Measurements from ENCODE around the gene SLC50A1. TPM values are rescaled to one million over a fixed set of nuclear protein-coding genes. Genes with fewer than 3 reads are reported as not detected.
A peak's percentile ranks its signal among the peaks of the same experiment; 100 is the strongest.

Gene SLC50A1
- polyA plus RNA-seq, 1 donor (not counting 4 experiments of a cell fraction or from before 2014, with no cell fraction given) = 54.5 TPM

- peaks cover 23% of the 10 kb centered on the region for H3K4me1 ChIP-seq (ENCODE audit: control insufficient read depth, extremely low read depth, insufficient read depth, low read length)
- DNase-seq (ENCODE audit: low read depth, low spot score) = no peak
Observed at GRCh38 chr1:155175281-155175926, 39.8 kb downstream of the SLC50A1 start.

GRCh38 chr1:155175927-155176371 is 40.3 kb downstream of the SLC50A1 start:
- TF ChIP-seq CTCF (optimal IDR thresholded peaks at IDR 0.05 in 1 of 3, IDR thresholded peaks at IDR 0.05 in 1 of 3, conservative IDR thresholded peaks at IDR 0.05 in 1 of 3; ENCODE audit: extremely low read depth in 1 of 3, insufficient read depth in 2 of 3, low read length in 3 of 3) (peak in 1 of 3 experiments; percentile 40), EZH2 (IDR thresholded peaks at IDR 0.05; ENCODE audit: low read length) (no peak)
- Histone ChIP-seq H2AFZ (ENCODE audit: control insufficient read depth, low read length) (no peak overlapping the region), H3K9me3 (ENCODE audit: control insufficient read depth, low read depth, low read length) (no peaks in the 10 kb centered on the region), H3K9ac (ENCODE audit: control insufficient read depth, extremely low read depth, insufficient read depth, low read length) (no peak overlapping the region), H3K9me1 (ENCODE audit: control insufficient read depth, extremely low read depth, insufficient read depth, low read length) (no peaks in the 10 kb centered on the region), H3K4me1 (ENCODE audit: control insufficient read depth, extremely low read depth, insufficient read depth, low read length) (peaks cover 23% of the 10 kb centered on the region), H4K20me1 (ENCODE audit: control insufficient read depth, extremely low read depth, insufficient read depth, low read length) (no peaks in the 10 kb centered on the region), H3K36me3 (ENCODE audit: control insufficient read depth in 2 of 2, extremely low read depth in 1 of 2, insufficient read depth in 2 of 2, low read length in 2 of 2) (peaks cover 4 to 10% of the 10 kb centered on the region in 2 experiments), H3K4me3 (ENCODE audit: control insufficient read depth in 2 of 3, extremely low read depth in 1 of 3, insufficient read depth in 2 of 3, low read depth in 1 of 3, low read length in 3 of 3) (no peak overlapping the region), H3K27me3 (ENCODE audit: control insufficient read depth, extremely low read depth, insufficient read depth, low read length) (no peaks in the 10 kb centered on the region), H3K79me2 (ENCODE audit: control insufficient read depth, insufficient read depth, low read length) (peaks cover 16% of the 10 kb centered on the region), H3K27ac (ENCODE audit: control insufficient read depth, insufficient read depth, low read length) (no peak overlapping the region), H3K4me2 (ENCODE audit: control insufficient read depth, extremely low read depth, insufficient read depth, low read depth, low read length) (no peak overlapping the region)
- dilution Hi-C loops (cut with MboI; ENCODE audit: extremely low pct_ligation_motif_present, low sequenced_read_pairs) = no loop called here
- no peak for DNase-seq (ENCODE audit: low read depth, low spot score)
- FAIRE-seq = no peak

More at GRCh38 chr1:155175281-155175926, 39.8 kb downstream of the SLC50A1 start:
- H2AFZ ChIP-seq (ENCODE audit: control insufficient read depth, low read length) = no peak overlapping the region
- H3K27ac ChIP-seq (ENCODE audit: control insufficient read depth, insufficient read depth, low read length) = no peak overlapping the region
- dilution Hi-C loops (cut with MboI; ENCODE audit: extremely low pct_ligation_motif_present, low sequenced_read_pairs) = no loop called here
- H4K20me1 ChIP-seq (ENCODE audit: control insufficient read depth, extremely low read depth, insufficient read depth, low read length) = no peaks in the 10 kb centered on the region
- H3K9ac ChIP-seq (ENCODE audit: control insufficient read depth, extremely low read depth, insufficient read depth, low read length) = no peak overlapping the region
- H3K27me3 ChIP-seq (ENCODE audit: control insufficient read depth, extremely low read depth, insufficient read depth, low read length) = no peaks in the 10 kb centered on the region
- peaks cover 9 to 11% of the 10 kb centered on the region in 2 experiments for H3K36me3 ChIP-seq (ENCODE audit: control insufficient read depth in 2 of 2, extremely low read depth in 1 of 2, insufficient read depth in 2 of 2, low read length in 2 of 2)
- FAIRE-seq = no peak
- H3K79me2 ChIP-seq (ENCODE audit: control insufficient read depth, insufficient read depth, low read length) = peaks cover 16% of the 10 kb centered on the region
- no peaks in the 10 kb centered on the region for H3K9me1 ChIP-seq (ENCODE audit: control insufficient read depth, extremely low read depth, insufficient read depth, low read length)
- H3K4me2 ChIP-seq (ENCODE audit: control insufficient read depth, extremely low read depth, insufficient read depth, low read depth, low read length) = no peak overlapping the region
- TF ChIP-seq CTCF (optimal IDR thresholded peaks at IDR 0.05 in 1 of 3, IDR thresholded peaks at IDR 0.05 in 1 of 3, conservative IDR thresholded peaks at IDR 0.05 in 1 of 3; ENCODE audit: extremely low read depth in 1 of 3, insufficient read depth in 2 of 3, low read length in 3 of 3) (no peak), EZH2 (IDR thresholded peaks at IDR 0.05; ENCODE audit: low read length) (no peak)
- H3K9me3 ChIP-seq (ENCODE audit: control insufficient read depth, low read depth, low read length) = no peaks in the 10 kb centered on the region
- no peak overlapping the region for H3K4me3 ChIP-seq (ENCODE audit: control insufficient read depth in 2 of 3, extremely low read depth in 1 of 3, insufficient read depth in 2 of 3, low read depth in 1 of 3, low read length in 3 of 3)
